HG03378 (cell line): Measurements from ENCODE around the gene ZBTB20.
"Not testable (repeated sequence)": the region's sequence is repeated elsewhere in the genome, so short reads cannot be mapped to it uniquely, and the experiment has no call there.

ENCODE experiments used
- ATAC-seq: cut with Tn5 transposase; IDR thresholded peaks from one replicate; pipeline ENCODE4 v1.9.1; 2021; ENCODE audit warnings: mild to moderate bottlenecking, moderate library complexity; ENCODE audit not compliant: unreplicated experiment

Gene ZBTB20

DNA sequence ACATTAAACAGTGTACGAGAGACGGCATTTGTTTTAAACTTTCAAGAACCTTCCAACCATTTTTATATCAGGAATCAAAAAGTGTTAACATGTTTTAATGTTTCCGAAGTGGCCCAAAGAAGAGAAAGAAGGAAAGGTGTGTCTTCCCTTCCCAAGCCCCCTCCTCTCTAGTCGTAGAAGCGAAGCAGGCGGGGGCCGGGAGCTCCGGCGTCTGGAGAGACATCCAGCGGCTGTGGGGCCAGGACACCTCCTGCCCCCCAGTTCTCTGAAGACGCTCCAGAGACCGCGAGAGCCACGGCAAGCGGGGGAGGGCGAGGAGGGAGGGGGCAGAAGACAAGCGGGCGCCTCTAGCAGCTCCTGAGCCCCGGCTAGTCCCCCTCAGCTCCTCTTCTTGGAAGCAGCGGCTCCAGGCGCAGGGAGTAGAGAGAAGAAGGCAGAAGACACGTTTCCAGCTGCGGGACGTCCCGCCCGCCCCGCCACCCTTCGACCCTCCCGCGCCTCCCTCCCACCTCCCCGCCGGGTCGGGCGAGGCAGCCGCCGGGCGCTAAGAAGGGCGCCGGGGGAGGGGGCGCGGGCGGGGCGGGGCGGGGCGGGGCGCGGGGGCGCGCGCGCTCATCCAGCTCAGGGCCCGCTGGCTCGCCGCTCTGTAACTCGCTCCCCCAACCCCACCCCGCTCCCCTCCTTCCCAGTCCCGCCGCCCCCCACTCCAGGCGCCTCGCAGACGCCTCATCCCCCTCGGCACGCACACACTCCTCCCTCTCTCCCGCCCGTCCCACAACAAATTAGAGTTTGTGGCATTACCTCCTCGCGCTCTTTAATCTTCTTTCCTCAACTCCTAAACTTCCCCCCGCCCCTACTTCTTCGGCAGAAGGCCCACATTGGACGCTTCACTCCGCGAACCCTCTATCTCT is at the start of gene ZBTB20:
Gene ZBTB20, minus strand, starts transcription at position 871 of the 911 bp plus-strand sequence.
- ATAC-seq, result no peak

- no peak for ATAC-seq
Measured at GRCh38 chr3:115194476-115194875, 47.4 kb upstream of the ZBTB20 start.

GRCh38 chr3:115190747-115191146 is 43.7 kb upstream of the ZBTB20 start:
- ATAC-seq, result no peak

DNA sequence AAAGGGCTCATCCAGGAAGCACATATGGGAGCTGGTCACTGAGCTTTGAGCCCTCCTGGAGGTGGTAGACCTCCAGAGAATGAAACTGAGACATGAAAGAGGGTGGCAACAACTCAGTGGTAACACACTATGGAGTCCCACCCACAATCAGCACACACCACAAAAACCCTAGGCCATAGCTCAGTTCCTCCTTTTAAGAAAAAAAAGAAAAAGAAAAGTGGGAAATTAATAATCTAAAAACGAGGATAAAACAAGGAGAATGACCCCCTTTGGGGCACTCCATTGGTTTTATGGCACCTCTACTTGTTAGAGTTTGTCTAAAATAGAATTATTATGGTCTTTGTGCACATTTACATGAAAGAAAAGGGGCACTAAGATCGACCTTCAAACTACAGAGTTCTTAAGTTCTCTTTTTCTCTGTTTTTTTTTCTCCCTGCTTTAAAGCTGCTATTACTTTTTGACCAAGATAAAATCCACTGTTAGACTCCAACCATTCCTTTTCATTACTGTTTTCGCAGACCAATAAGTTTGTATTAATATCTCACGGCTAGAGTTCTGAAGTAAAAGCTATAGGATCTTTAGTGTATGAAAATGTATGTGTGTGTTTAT is 40.2 kb upstream of the ZBTB20 start:
- peak; percentile 100 for ATAC-seq

GRCh38 chr3:115186351-115187148 is 39.5 kb upstream of the ZBTB20 start:
- peak; percentile 33 for ATAC-seq

DNA sequence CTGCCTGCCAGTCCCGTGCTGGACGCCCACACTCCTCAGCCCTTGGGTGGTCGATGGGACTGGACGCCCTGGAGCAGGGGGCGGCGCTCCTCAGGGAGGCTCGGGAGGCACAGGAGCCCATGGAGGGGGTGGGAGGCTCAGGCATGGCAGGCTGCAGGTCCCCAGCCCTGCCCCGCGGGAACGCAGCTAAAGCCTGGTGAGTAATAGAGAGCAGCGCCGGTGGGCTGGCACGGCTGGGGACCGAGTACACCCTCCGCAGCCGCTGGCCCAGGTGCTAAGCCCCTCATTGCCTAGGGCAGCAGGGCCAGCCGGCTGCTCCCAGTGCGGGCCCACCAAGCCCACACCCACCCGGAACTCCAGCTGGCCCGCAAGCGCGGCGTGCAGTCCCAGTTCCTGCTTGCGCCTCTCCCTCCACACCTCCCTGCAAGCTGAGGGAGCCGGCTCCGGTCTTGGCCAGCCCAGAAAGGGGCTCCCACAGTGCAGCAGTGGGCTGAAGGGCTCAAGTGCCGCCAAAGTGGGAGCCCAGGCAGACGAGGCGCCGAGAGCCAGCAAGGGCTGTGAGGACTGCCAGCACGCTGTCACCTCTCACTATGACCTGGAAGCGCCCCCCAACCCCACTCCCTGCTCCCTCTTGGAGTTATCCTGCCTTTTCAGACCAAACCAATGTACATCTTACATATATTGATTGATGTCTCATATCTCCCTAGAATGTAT is 37.9 kb upstream of the ZBTB20 start:
- not testable (repeated sequence) for ATAC-seq

DNA sequence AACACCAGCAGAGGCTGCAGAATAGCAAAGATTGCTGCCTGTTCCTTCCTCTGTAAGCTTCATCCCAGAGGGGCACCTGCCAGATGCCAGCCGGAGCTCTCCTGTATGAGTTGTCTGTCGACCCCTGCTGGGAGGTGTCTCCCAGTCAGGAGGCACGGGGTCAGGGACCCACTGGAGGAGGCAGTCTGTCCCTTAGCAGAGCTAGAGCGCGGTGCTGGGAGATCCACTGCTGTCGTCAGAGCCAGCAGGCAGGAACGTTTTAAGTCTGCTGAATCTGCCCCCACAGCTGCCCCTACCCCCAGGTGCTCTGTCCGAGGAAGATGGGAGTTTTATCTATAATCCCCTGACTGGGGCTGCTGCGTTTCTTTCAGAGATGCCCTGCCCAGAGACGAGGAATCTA is 31.8 kb upstream of the ZBTB20 start:
- ATAC-seq, result not testable (repeated sequence)

- ATAC-seq, result no peak
Measured at GRCh38 chr3:115169808-115170207, 22.7 kb upstream of the ZBTB20 start.

- ATAC-seq, result no peak
Measured at GRCh38 chr3:115165701-115166100, 18.6 kb upstream of the ZBTB20 start.

- no peak for ATAC-seq
Measured at GRCh38 chr3:115165266-115165665, 18.2 kb upstream of the ZBTB20 start.

DNA sequence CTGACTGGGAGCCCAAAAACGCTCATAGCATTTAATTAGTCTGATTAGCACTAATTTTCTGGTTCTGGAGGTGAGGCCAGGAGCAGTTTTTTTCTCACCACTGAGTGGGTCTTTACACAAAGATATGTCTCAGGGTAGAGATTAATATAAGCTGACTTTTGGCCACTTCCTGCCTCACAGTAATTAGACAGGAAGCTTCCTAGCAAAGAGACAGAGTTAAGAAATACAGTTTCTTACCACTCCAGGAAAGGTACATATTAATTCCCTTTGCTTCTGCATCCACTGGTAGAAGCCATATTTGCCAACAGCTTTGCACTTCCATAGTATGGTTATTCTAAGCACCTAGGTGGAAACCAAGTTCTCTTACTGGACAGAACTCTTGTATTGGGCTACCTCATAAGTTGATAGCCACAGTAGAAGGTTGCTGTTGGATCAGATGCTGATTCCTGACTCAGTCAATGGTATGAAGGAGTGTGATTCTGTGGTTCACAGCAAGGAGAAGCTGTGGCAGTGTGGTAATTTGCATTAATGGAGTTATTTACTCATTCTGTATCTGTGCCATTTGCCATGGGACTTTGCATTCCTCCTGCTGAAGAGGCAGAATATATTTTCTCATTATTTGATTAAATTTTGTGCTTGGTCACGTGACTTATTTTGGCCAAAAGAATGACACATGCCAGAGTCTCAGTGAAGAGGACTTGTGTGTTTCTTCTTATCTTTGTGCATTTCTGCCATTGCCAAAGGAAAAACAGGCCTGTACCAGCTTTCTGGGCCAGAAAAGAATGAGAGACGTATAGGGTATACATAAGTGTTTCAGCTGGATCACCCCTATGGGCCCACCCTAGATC is 17.5 kb upstream of the ZBTB20 start:
- ATAC-seq, result no peak

DNA sequence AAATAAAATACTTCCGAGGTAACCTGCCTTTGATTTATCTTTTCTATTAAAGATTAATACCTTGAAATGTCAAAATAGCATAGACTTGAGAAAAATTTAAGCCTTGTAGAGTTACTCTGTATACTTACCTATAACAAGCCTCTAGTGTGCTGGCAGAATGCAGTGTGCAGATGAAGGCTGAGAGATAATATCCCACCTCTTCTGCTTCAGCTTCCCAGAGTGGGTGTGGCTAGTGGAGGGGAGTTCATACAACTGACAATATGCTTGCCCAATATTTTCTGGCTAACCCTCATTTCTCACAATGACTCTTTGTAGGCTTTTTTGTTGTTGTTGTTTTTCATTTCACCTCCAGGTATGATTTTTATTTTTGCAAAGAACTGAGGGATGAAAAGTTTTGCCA is 15.7 kb upstream of the ZBTB20 start:
- no peak for ATAC-seq

DNA sequence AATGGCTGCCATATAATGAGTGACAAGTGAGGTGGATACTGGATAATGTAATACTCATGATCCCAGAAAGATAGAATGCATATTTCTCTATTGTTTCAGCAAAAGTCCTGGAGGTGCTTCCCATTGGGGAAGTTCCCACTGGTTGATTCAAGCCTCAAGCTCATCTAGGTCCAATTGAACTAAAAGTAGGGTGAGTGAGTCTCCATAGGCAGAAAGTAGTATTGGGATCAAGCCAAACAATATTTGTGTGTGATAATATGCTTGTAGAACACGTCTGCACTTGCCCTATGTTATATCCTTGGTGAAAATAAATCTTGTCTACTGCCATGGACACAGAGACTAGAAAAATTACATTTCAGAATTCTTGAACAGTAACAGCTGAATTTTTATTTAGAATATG is 14.8 kb upstream of the ZBTB20 start:
- ATAC-seq, result no peak

DNA sequence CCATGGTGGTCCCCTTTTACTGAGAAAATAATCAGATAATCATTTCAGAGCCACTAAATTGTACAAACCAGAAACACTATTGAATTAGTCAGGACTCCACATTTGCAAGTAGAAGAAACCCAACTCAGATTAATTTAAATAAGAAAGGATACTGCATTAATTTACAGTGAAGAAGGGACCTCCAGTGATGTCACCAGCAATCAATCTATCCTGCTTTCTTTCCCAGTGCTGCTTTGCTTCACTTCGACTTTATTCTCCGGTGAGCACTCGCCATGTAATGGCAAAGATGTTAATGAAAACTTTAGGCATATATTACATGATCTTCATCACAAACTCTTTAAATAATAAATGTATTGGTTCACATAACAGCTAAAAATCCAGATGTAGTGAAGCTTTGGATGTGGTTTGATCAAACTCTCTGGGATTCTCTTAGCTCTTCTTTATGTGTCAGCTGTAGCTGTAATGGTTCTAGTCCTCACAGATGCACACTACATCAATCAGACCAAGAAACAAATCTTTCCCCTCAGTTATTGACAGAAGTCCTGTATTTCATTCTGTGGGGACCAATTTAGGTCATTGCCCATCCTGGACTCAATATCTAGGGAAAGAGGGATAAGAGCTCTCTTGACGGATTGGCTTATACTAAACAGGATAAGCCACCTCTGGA is 14.2 kb upstream of the ZBTB20 start:
- no peak for ATAC-seq

- peak; percentile 100 for ATAC-seq
Measured at GRCh38 chr3:115160295-115160694, 13.2 kb upstream of the ZBTB20 start.

GRCh38 chr3:115156046-115156654 is 9.1 kb upstream of the ZBTB20 start:
- ATAC-seq, result no peak

- ATAC-seq, result no peak
Measured at GRCh38 chr3:115154611-115155010, 7.5 kb upstream of the ZBTB20 start.

DNA sequence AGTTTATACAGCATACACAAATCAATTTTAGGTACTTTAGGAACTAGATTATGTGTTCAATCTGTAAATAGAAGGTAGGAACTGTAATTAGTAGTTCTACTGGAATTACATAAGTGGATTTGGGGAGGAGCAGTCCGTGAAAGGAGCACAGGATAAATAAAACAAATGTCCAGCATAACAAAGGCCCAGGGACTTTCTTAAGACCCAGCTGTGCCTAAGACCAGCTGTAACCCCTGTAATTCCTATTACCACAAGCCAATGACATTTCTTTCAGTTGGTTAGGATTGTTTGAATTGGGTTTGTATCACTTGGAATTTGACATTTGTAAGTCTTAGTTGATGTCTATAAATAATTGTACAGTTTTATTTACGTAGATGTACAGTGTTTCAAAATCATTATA is 4.8 kb upstream of the ZBTB20 start:
- ATAC-seq, result no peak
